GM23338 (cell line): Measurements from ENCODE around the gene RELN. TPM values are rescaled to one million over a fixed set of nuclear protein-coding genes. Genes with fewer than 3 reads are reported as not detected.

Experiments used
- ATAC-seq: fragments of 200-7000 bp; cut with Tn5 transposase; 3 replicates; pipeline ENCODE4 v1.9.1; 2020
- DNase-seq: peaks from one replicate; pipeline ENCODE4 v3.0.0-alpha.2; 2015; ENCODE audit warnings: low spot score
- H2AFZ ChIP-seq: fragments of 200-600 bp; sonication (generic); 2 replicates; pipeline ENCODE4 v1.8.0; 2016; ENCODE audit warnings: antibody characterized with exemption, mild to moderate bottlenecking, moderate library complexity
- H3F3A ChIP-seq: fragments of 200-600 bp; sonication (generic); replicated peaks from 2 replicates; pipeline ENCODE4 v1.8.0; 2017; ENCODE audit warnings: antibody characterized with exemption, mixed run types, low read depth
- H3K27ac ChIP-seq: fragments of 200-600 bp; sonication (generic); 2 replicates; pipeline ENCODE4 v1.6.1; 2016; ENCODE audit warnings: low read depth
- H3K27me3 ChIP-seq: fragments of 200-600 bp; sonication (generic); 2 replicates; pipeline ENCODE4 v1.8.0; 2016; ENCODE audit warnings: mild to moderate bottlenecking, mixed run types, moderate library complexity; ENCODE audit not compliant: insufficient read depth
- H3K36me3 ChIP-seq: fragments of 200-600 bp; sonication (generic); 2 replicates; pipeline ENCODE4 v1.8.0; 2016; ENCODE audit warnings: mild to moderate bottlenecking; ENCODE audit not compliant: insufficient read depth
- H3K4me1 ChIP-seq: fragments of 200-600 bp; sonication (generic); 2 replicates; pipeline ENCODE4 v1.8.0; 2016; ENCODE audit warnings: mild to moderate bottlenecking, moderate library complexity; ENCODE audit not compliant: insufficient read depth
- H3K4me2 ChIP-seq: fragments of 200-600 bp; sonication (generic); 2 replicates; pipeline ENCODE4 v1.7.1; 2017; ENCODE audit warnings: mixed run types
- H3K4me3 ChIP-seq: fragments of 200-600 bp; sonication (generic); 2 replicates; pipeline ENCODE4 v1.6.1; 2016; ENCODE audit warnings: mixed run types
- H3K79me2 ChIP-seq: fragments of 200-600 bp; sonication (generic); replicated peaks from 2 replicates; pipeline ENCODE4 v1.8.0; 2017; ENCODE audit warnings: mild to moderate bottlenecking; ENCODE audit not compliant: insufficient read depth
- H3K9me2 ChIP-seq: fragments of 200-600 bp; sonication (generic); 2 replicates; pipeline ENCODE4 v1.8.0; 2017; ENCODE audit not compliant: insufficient read depth
- H4K20me1 ChIP-seq: fragments of 200-600 bp; sonication (generic); replicated peaks from 2 replicates; pipeline ENCODE4 v1.8.0; 2017; ENCODE audit warnings: mild to moderate bottlenecking; ENCODE audit not compliant: insufficient read depth
- H3K27ac Mint-ChIP-seq: 2 replicates; pipeline ENCODE4 v1.8.0; 2020; ENCODE audit warnings: inconsistent platforms, mild to moderate bottlenecking, moderate library complexity, mixed read lengths
- H3K27me3 Mint-ChIP-seq: 3 replicates; pipeline ENCODE4 v1.8.0; 2022; ENCODE audit warnings: low read depth, mild to moderate bottlenecking, moderate library complexity, mixed read lengths, inconsistent platforms; ENCODE audit not compliant: insufficient read depth, poor library complexity
- H3K36me3 Mint-ChIP-seq: 3 replicates; pipeline ENCODE4 v1.8.0; 2021; ENCODE audit warnings: low read depth, mild to moderate bottlenecking, inconsistent platforms, moderate library complexity, mixed read lengths
- H3K4me1 Mint-ChIP-seq: 3 replicates; pipeline ENCODE4 v1.8.0; 2020; ENCODE audit warnings: mild to moderate bottlenecking, inconsistent platforms, mixed read lengths
- H3K4me3 Mint-ChIP-seq: 3 replicates; pipeline ENCODE4 v1.8.0; 2021; ENCODE audit warnings: moderate library complexity, mild to moderate bottlenecking, inconsistent platforms, mixed read lengths
- H3K9me3 Mint-ChIP-seq: 3 replicates; pipeline ENCODE4 v1.8.0; 2020; ENCODE audit warnings: moderate library complexity, mild to moderate bottlenecking, inconsistent platforms, mixed read lengths
- CREB1 ChIP-seq: fragments of 250-450 bp; sonication (Bioruptor Pico); IDR thresholded peaks from 2 replicates; pipeline ENCODE4 v1.5.0; 2020; ENCODE audit warnings: low read depth, mild to moderate bottlenecking, moderate library complexity
- ETS1 ChIP-seq: IDR thresholded peaks from 2 replicates; pipeline ENCODE4 v1.6.1; 2016; ENCODE audit warnings: antibody characterized with exemption
- EZH2 ChIP-seq: fragments of 200-600 bp; sonication (generic); IDR thresholded peaks from one replicate; pipeline ENCODE4 v1.8.0; 2017; ENCODE audit warnings: antibody characterized with exemption, mild to moderate bottlenecking, low read depth; ENCODE audit not compliant: unreplicated experiment
- EZH2phosphoT487 ChIP-seq: fragments of 200-600 bp; sonication (generic); IDR thresholded peaks from one replicate; pipeline ENCODE4 v1.8.1; 2018; ENCODE audit warnings: antibody characterized with exemption; ENCODE audit not compliant: unreplicated experiment
- JUNB ChIP-seq: IDR thresholded peaks from one replicate; pipeline ENCODE4 v1.6.1; 2016; ENCODE audit warnings: antibody characterized with exemption; ENCODE audit not compliant: unreplicated experiment
- NANOG ChIP-seq: IDR thresholded peaks from 2 replicates; pipeline ENCODE4 v1.6.1; 2016; ENCODE audit warnings: antibody characterized with exemption, borderline replicate concordance
- POLR2AphosphoS5 ChIP-seq: IDR thresholded peaks from 2 replicates; pipeline ENCODE4 v1.6.1; 2016; ENCODE audit warnings: antibody characterized with exemption, low read depth
- REST ChIP-seq: IDR thresholded peaks from one replicate; pipeline ENCODE4 v1.6.1; 2018; ENCODE audit warnings: antibody characterized with exemption; ENCODE audit not compliant: unreplicated experiment
- STAT1 ChIP-seq: IDR thresholded peaks from one replicate; pipeline ENCODE4 v1.6.1; 2016; ENCODE audit warnings: antibody characterized with exemption; ENCODE audit not compliant: unreplicated experiment
- ZNF114 ChIP-seq: fragments of 250-450 bp; sonication (Bioruptor Pico); IDR thresholded peaks from 2 replicates; pipeline ENCODE4 v1.5.0; 2020; ENCODE audit warnings: mild to moderate bottlenecking, moderate library complexity
- ZNF331 ChIP-seq: fragments of 250-450 bp; sonication (Bioruptor Pico); IDR thresholded peaks from 2 replicates; pipeline ENCODE4 v1.5.0; 2020; ENCODE audit warnings: low read depth, mild to moderate bottlenecking, moderate library complexity
- polyA plus RNA-seq: library from polyadenylated mRNA; unstranded; fragments of >200 nt; fragmentation: Nextera tagmentation; extraction: Ambion mirVana; gene quantifications from 2 replicates; pipeline ENCODE4 v1.2.1, GENCODE V29; 2016
- total RNA-seq: library from RNA; depleted of rRNA; stranded (reverse); fragments of >200 nt; shearing (Covaris generic); gene quantifications from 2 replicates; pipeline ENCODE4 v1.2.3, GENCODE V29; 2014
- TF ChIP-seq, protein P1 (sequence below), 2 experiments: fragments of 200-600 bp in 1 of 2; sonication (generic) in 1 of 2; conservative IDR thresholded peaks; 2 replicates each; pipeline versions ENCODE4 v1.5.1 to v1.6.1; 2016 to 2017; ENCODE audit warnings: antibody characterized with exemption in 2 of 2, low read depth in 2 of 2, mild to moderate bottlenecking in 2 of 2, moderate library complexity in 1 of 2
- TF ChIP-seq, protein P2 (sequence below): fragments of 250-450 bp; sonication (Bioruptor Pico); IDR thresholded peaks from 2 replicates; pipeline ENCODE4 v1.5.0; 2020; ENCODE audit warnings: mild to moderate bottlenecking, moderate library complexity

RELN gene
- total and polyA plus RNA-seq, 2 experiments from 2014 or later = 0.10 to 0.76 TPM

- Histone ChIP-seq H3K36me3 (no peaks in the 10 kb centered on the region), H3K4me2 (no peak overlapping the region), H3K27me3 (no peaks in the 10 kb centered on the region), H3K79me2 (no peaks in the 10 kb centered on the region), H3F3A (no peaks in the 10 kb centered on the region), H2AFZ (no peak overlapping the region), H3K27ac (no peak overlapping the region), H4K20me1 (no peaks in the 10 kb centered on the region), H3K9me2 (no peaks in the 10 kb centered on the region), H3K4me1 (no peaks in the 10 kb centered on the region), H3K4me3 (no peak overlapping the region)
- ATAC-seq (no peak), DNase-seq (no peak)
- Mint-ChIP-seq H3K27ac (no peak overlapping the region), H3K36me3 (no peaks in the 10 kb centered on the region), H3K4me1 (0 out of 3 replicates have a peak, but pooled peaks cover 3% of the 10 kb centered on the region), H3K4me3 (no peak overlapping the region), H3K27me3 (peaks cover 2% of the 10 kb centered on the region), H3K9me3 (no peaks in the 10 kb centered on the region)
- TF ChIP-seq REST (no peak), ZNF114 (no peak), CREB1 (no peak), EZH2phosphoT487 (no peak), EZH2 (no peak), ETS1 (no peak), NANOG (no peak), JUNB (no peak), ZNF331 (CRISPR knock-in tag) (no peak), POLR2AphosphoS5 (no peak), STAT1 (no peak)
- TF ChIP-seq, protein P1, sequence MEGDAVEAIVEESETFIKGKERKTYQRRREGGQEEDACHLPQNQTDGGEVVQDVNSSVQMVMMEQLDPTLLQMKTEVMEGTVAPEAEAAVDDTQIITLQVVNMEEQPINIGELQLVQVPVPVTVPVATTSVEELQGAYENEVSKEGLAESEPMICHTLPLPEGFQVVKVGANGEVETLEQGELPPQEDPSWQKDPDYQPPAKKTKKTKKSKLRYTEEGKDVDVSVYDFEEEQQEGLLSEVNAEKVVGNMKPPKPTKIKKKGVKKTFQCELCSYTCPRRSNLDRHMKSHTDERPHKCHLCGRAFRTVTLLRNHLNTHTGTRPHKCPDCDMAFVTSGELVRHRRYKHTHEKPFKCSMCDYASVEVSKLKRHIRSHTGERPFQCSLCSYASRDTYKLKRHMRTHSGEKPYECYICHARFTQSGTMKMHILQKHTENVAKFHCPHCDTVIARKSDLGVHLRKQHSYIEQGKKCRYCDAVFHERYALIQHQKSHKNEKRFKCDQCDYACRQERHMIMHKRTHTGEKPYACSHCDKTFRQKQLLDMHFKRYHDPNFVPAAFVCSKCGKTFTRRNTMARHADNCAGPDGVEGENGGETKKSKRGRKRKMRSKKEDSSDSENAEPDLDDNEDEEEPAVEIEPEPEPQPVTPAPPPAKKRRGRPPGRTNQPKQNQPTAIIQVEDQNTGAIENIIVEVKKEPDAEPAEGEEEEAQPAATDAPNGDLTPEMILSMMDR (conservative IDR thresholded peaks at IDR 0.05; ENCODE audit: low read depth in 2 of 2) = no peak
- TF ChIP-seq, protein P2, sequence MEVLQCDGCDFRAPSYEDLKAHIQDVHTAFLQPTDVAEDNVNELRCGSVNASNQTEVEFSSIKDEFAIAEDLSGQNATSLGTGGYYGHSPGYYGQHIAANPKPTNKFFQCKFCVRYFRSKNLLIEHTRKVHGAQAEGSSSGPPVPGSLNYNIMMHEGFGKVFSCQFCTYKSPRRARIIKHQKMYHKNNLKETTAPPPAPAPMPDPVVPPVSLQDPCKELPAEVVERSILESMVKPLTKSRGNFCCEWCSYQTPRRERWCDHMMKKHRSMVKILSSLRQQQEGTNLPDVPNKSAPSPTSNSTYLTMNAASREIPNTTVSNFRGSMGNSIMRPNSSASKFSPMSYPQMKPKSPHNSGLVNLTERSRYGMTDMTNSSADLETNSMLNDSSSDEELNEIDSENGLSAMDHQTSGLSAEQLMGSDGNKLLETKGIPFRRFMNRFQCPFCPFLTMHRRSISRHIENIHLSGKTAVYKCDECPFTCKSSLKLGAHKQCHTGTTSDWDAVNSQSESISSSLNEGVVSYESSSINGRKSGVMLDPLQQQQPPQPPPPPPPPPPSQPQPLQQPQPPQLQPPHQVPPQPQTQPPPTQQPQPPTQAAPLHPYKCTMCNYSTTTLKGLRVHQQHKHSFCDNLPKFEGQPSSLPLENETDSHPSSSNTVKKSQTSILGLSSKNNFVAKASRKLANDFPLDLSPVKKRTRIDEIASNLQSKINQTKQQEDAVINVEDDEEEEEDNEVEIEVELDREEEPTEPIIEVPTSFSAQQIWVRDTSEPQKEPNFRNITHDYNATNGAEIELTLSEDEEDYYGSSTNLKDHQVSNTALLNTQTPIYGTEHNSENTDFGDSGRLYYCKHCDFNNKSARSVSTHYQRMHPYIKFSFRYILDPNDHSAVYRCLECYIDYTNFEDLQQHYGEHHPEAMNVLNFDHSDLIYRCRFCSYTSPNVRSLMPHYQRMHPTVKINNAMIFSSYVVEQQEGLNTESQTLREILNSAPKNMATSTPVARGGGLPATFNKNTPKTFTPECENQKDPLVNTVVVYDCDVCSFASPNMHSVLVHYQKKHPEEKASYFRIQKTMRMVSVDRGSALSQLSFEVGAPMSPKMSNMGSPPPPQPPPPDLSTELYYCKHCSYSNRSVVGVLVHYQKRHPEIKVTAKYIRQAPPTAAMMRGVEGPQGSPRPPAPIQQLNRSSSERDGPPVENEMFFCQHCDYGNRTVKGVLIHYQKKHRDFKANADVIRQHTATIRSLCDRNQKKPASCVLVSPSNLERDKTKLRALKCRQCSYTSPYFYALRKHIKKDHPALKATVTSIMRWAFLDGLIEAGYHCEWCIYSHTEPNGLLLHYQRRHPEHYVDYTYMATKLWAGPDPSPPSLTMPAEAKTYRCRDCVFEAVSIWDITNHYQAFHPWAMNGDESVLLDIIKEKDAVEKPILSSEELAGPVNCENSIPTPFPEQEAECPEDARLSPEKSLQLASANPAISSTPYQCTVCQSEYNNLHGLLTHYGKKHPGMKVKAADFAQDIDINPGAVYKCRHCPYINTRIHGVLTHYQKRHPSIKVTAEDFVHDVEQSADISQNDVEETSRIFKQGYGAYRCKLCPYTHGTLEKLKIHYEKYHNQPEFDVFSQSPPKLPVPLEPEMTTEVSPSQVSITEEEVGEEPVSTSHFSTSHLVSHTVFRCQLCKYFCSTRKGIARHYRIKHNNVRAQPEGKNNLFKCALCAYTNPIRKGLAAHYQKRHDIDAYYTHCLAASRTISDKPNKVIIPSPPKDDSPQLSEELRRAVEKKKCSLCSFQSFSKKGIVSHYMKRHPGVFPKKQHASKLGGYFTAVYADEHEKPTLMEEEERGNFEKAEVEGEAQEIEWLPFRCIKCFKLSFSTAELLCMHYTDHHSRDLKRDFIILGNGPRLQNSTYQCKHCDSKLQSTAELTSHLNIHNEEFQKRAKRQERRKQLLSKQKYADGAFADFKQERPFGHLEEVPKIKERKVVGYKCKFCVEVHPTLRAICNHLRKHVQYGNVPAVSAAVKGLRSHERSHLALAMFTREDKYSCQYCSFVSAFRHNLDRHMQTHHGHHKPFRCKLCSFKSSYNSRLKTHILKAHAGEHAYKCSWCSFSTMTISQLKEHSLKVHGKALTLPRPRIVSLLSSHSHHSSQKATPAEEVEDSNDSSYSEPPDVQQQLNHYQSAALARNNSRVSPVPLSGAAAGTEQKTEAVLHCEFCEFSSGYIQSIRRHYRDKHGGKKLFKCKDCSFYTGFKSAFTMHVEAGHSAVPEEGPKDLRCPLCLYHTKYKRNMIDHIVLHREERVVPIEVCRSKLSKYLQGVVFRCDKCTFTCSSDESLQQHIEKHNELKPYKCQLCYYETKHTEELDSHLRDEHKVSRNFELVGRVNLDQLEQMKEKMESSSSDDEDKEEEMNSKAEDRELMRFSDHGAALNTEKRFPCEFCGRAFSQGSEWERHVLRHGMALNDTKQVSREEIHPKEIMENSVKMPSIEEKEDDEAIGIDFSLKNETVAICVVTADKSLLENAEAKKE (CRISPR knock-in tag) = no peak
These were observed 86.5 kb downstream of the RELN start for GRCh38 chr7:103902917-103903316.
